PC-3 (cell line): ENCODE measurements around the gene DRD2. TPM values are rescaled to one million over a fixed set of nuclear protein-coding genes. Genes with fewer than 3 reads are reported as not detected.

Experiments used
- ATAC-seq: fragments of 200-7000 bp; cut with Tn5 transposase; 2 replicates; pipeline ENCODE4 v1.9.1; 2020; ENCODE audit warnings: mild to moderate bottlenecking, moderate library complexity
- BruUV-seq: library from RNA; stranded (reverse); fragments of 400-500 nt; replicated peaks from 2 replicates; lab custom pipeline; 2021; lab: Mats Ljungman, UMichigan
- CTCF ChIA-PET: fragments of 300-600 bp; sonication (Branson Sonifier 250); formaldehyde crosslinking; loops from one replicate; lab custom pipeline; 2022; ENCODE audit warnings: antibody characterized with exemption; lab: Charles Lee
- POLR2A ChIA-PET: fragments of 300-600 bp; sonication (Branson Sonifier 250); formaldehyde crosslinking; loops from one replicate; lab custom pipeline; 2022; ENCODE audit warnings: antibody characterized with exemption; ENCODE audit not compliant: unreplicated experiment; lab: Charles Lee
- DNase-seq: peaks from one replicate; pipeline ENCODE4 v3.0.0-alpha.2; 2015
- H2AFZ ChIP-seq: fragments of 300-600 bp; sonication (generic); 2 replicates; pipeline ENCODE4 v1.6.0; 2016; ENCODE audit warnings: antibody characterized with exemption, low read length
- H3F3A ChIP-seq: fragments of 300-600 bp; sonication (generic); one replicate; pipeline ENCODE4 v1.6.0; 2017; ENCODE audit warnings: antibody characterized with exemption, low read length, control low read depth, mild to moderate bottlenecking; ENCODE audit not compliant: unreplicated experiment
- H3K27ac ChIP-seq: fragments of 300-600 bp; sonication (generic); 2 replicates; pipeline ENCODE4 v1.5.1; 2016; ENCODE audit warnings: mild to moderate bottlenecking, low read length
- H3K27me3 ChIP-seq: fragments of 300-600 bp; sonication (generic); 2 replicates; pipeline ENCODE4 v1.6.1; 2016; ENCODE audit warnings: low read length, mixed read lengths
- H3K36me3 ChIP-seq: fragments of 300-600 bp; sonication (generic); 2 replicates; pipeline ENCODE4 v1.6.1; 2016; ENCODE audit warnings: low read depth, mixed run types, low read length, mixed read lengths
- H3K4me1 ChIP-seq: fragments of 300-600 bp; sonication (generic); 2 replicates; pipeline ENCODE4 v1.5.1; 2016; ENCODE audit warnings: low read length; ENCODE audit not compliant: insufficient read depth
- H3K4me2 ChIP-seq: fragments of 300-600 bp; sonication (generic); 2 replicates; pipeline ENCODE4 v1.6.0; 2016; ENCODE audit warnings: low read length
- H3K4me3 ChIP-seq: fragments of 300-600 bp; sonication (generic); 2 replicates; pipeline ENCODE4 v1.5.1; 2016; ENCODE audit warnings: mild to moderate bottlenecking, low read length, mixed read lengths
- H3K79me2 ChIP-seq: fragments of 300-600 bp; sonication (generic); 2 replicates; pipeline ENCODE4 v1.6.1; 2017; ENCODE audit warnings: low read length, mixed read lengths
- H3K9ac ChIP-seq: fragments of 300-600 bp; sonication (generic); 2 replicates; pipeline ENCODE4 v1.6.0; 2016; ENCODE audit warnings: mild to moderate bottlenecking, low read length
- H3K9me2 ChIP-seq: fragments of 300-600 bp; sonication (generic); replicated peaks from 2 replicates; pipeline ENCODE4 v1.6.1; 2016; ENCODE audit warnings: mixed run types, low read length, mixed read lengths
- H3K9me3 ChIP-seq: fragments of 300-600 bp; sonication (generic); 2 replicates; pipeline ENCODE4 v1.6.1; 2016; ENCODE audit warnings: low read length, mixed read lengths
- H4K20me1 ChIP-seq: fragments of 300-600 bp; sonication (generic); 2 replicates; pipeline ENCODE4 v1.6.1; 2016; ENCODE audit warnings: low read length, mixed read lengths
- EZH2 ChIP-seq: fragments of 300-600 bp; sonication (generic); IDR thresholded peaks from one replicate; pipeline ENCODE4 v1.6.1; 2017; ENCODE audit warnings: antibody characterized with exemption, mild to moderate bottlenecking, low read length; ENCODE audit not compliant: unreplicated experiment
- EZH2phosphoT487 ChIP-seq: fragments of 300-600 bp; sonication (generic); IDR thresholded peaks from 2 replicates; pipeline ENCODE4 v1.6.1; 2018; ENCODE audit warnings: mild to moderate bottlenecking, antibody characterized with exemption, low read length, borderline replicate concordance
- intact Hi-C: fragments of 100-400 bp; cut with micrococcal nuclease; formaldehyde crosslinking; loops from 2 replicates; pipeline ENCODE4 v1.9.0; 2023
- total RNA-seq: library from RNA; depleted of rRNA; stranded (reverse); fragments of >200 nt; gene quantifications from 2 replicates; pipeline ENCODE4 v1.2.3, GENCODE V29; 2014
- TF ChIP-seq, protein P1 (sequence below): fragments of 300-600 bp; sonication (generic); conservative IDR thresholded peaks from 2 replicates; pipeline ENCODE4 v1.5.1; 2017; ENCODE audit warnings: antibody characterized with exemption, low read depth, mild to moderate bottlenecking, low read length

Gene DRD2
- total RNA-seq, 1 experiment from 2014 or later, result not detected

DNA sequence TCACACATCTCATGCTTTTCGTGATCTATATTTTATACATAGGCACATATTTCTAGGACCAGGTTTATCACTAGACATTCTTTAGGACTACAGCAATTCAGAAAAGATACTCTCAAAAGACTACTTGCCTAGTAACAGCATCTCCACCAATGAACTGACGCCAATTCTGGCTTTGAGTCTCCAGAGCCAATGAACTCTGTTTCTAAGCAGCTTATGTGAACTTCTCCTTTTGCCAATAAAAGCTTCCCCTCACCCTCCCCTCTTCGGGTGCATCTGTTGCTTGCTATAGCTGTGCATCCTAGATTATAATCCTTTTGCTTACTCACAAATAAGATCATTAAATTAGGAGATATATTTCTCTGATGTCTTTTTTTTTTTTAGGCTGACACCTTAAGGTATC lies 99.0 kb downstream of the DRD2 start:
- ATAC-seq (no peak), DNase-seq (no peak)
- no TSS peak for BruUV-seq
- H3K4me1 ChIP-seq, result peaks cover 23% of the 10 kb centered on the region
- H3F3A ChIP-seq, result no peaks in the 10 kb centered on the region
- CTCF ChIA-PET, result no interaction called here
- H4K20me1 ChIP-seq, result no peaks in the 10 kb centered on the region
- H3K9ac ChIP-seq, result no peak overlapping the region
- TF ChIP-seq EZH2, result no peak
- TF ChIP-seq EZH2phosphoT487, result no peak
- TF ChIP-seq, protein P1, sequence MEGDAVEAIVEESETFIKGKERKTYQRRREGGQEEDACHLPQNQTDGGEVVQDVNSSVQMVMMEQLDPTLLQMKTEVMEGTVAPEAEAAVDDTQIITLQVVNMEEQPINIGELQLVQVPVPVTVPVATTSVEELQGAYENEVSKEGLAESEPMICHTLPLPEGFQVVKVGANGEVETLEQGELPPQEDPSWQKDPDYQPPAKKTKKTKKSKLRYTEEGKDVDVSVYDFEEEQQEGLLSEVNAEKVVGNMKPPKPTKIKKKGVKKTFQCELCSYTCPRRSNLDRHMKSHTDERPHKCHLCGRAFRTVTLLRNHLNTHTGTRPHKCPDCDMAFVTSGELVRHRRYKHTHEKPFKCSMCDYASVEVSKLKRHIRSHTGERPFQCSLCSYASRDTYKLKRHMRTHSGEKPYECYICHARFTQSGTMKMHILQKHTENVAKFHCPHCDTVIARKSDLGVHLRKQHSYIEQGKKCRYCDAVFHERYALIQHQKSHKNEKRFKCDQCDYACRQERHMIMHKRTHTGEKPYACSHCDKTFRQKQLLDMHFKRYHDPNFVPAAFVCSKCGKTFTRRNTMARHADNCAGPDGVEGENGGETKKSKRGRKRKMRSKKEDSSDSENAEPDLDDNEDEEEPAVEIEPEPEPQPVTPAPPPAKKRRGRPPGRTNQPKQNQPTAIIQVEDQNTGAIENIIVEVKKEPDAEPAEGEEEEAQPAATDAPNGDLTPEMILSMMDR, result no peak
- no peak overlapping the region for H3K4me2 ChIP-seq
- no peak overlapping the region for H3K27ac ChIP-seq
- no peaks in the 10 kb centered on the region for H3K9me2 ChIP-seq
- no peak overlapping the region for H3K4me3 ChIP-seq
- POLR2A ChIA-PET, result no interaction called here
- H3K27me3 ChIP-seq, result no peaks in the 10 kb centered on the region
- H3K79me2 ChIP-seq, result no peaks in the 10 kb centered on the region
- no peak overlapping the region for H2AFZ ChIP-seq
- intact Hi-C loops, result no loop called here
- no peaks in the 10 kb centered on the region for H3K9me3 ChIP-seq
- H3K36me3 ChIP-seq, result no peaks in the 10 kb centered on the region

DNA sequence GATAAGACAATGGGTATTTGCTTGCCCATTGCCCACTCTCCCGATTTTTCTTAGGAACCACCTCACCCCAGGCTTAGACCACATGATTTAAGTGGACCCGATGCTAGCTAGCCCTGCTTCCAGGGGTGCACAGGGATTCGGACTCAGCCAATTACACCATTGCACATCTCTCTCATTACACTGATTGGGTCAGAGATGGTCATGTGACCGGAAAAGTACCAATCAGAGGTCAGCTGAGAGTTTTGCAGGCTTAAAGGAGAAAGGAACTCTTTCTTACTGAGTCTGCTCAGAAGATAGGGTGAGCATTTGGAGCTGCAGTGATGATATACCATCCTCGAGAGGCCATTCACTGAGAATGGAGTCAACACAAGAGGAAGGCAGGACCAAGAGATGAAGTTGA lies 99.8 kb downstream of the DRD2 start:
- no peak overlapping the region for H2AFZ ChIP-seq
- TF ChIP-seq, protein P1, result no peak
- no peak for TF ChIP-seq EZH2
- no peak for TF ChIP-seq EZH2phosphoT487
- H3K4me2 ChIP-seq, result no peak overlapping the region
- H3K36me3 ChIP-seq, result no peaks in the 10 kb centered on the region
- H4K20me1 ChIP-seq, result no peaks in the 10 kb centered on the region
- H3K9me2 ChIP-seq, result no peaks in the 10 kb centered on the region
- no peaks in the 10 kb centered on the region for H3K27me3 ChIP-seq
- no peaks in the 10 kb centered on the region for H3K9me3 ChIP-seq
- DNase-seq (no peak), ATAC-seq (no peak)
- H3K4me1 ChIP-seq, result peaks cover 23% of the 10 kb centered on the region
- no peak overlapping the region for H3K4me3 ChIP-seq
- ChIA-PET POLR2A (no interaction called here), CTCF (no interaction called here)
- BruUV-seq, result no TSS peak
- H3K27ac ChIP-seq, result no peak overlapping the region
- no peaks in the 10 kb centered on the region for H3K79me2 ChIP-seq
- no peak overlapping the region for H3K9ac ChIP-seq
- no peaks in the 10 kb centered on the region for H3F3A ChIP-seq
- intact Hi-C loops, result no loop called here

DNA sequence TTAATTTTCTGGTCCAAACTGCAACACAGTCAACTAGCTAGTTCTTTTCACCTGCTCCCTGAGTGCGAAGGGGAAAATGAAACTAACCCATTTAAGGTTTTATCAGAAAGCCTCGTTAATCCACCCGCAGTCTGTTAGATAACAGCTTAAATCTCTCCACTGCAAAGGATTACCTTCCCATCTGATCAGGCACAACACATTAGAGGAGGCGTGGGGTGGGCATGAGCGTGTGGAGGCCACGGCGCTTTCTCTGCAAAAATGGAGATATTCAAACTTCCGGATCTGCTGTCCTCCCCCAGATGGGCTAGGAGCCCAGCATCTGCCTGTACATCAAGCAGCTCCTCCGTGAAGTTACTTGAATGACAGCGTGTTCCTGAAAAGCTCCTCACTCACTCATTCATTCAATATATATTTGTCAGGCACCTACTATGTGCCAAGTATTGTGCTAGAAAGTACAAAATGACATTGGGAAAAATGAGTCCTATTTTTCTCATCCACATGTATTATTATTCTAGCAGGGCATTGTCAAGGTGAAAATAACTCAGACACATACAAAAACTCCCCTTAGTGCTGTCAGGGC lies 101.1 kb downstream of the DRD2 start:
- DNase-seq (no peak), ATAC-seq (no peak)
- Histone ChIP-seq H3F3A (no peaks in the 10 kb centered on the region), H3K36me3 (no peaks in the 10 kb centered on the region), H3K27me3 (no peaks in the 10 kb centered on the region), H3K4me1 (peaks cover 23% of the 10 kb centered on the region), H2AFZ (no peak overlapping the region), H3K9me2 (no peaks in the 10 kb centered on the region), H3K27ac (no peak overlapping the region), H3K9ac (no peak overlapping the region), H3K4me2 (no peak overlapping the region), H4K20me1 (no peaks in the 10 kb centered on the region), H3K9me3 (no peaks in the 10 kb centered on the region), H3K4me3 (no peak overlapping the region), H3K79me2 (no peaks in the 10 kb centered on the region)
- intact Hi-C loops, result no loop called here
- TF ChIP-seq EZH2 (no peak), EZH2phosphoT487 (no peak)
- TF ChIP-seq, protein P1, result no peak
- POLR2A ChIA-PET, result no interaction called here
- CTCF ChIA-PET, result no interaction called here
- BruUV-seq, result no TSS peak
